Mesenchymal stem cell (in vitro differentiated cells and primary cell): ENCODE data around the gene RBBP6.

Experiments
- DNase-seq: peaks from one replicate; pipeline ENCODE4 v3.0.0-alpha.2; 2013
- H2AFZ ChIP-seq: one replicate; pipeline ENCODE4 v1.6.1; 2013; ENCODE audit warnings: low read depth, mild to moderate bottlenecking, control low read depth, inconsistent platforms, low read length, moderate library complexity
- H2AK5ac ChIP-seq: 2 replicates; pipeline ENCODE4 v1.6.1; 2013; ENCODE audit warnings: low read length, moderate library complexity, mild to moderate bottlenecking, inconsistent platforms; ENCODE audit not compliant: severe bottlenecking
- H2BK120ac ChIP-seq: one replicate; pipeline ENCODE4 v1.6.1; 2013; ENCODE audit warnings: low read depth, mild to moderate bottlenecking, inconsistent platforms, low read length, moderate library complexity
- H2BK12ac ChIP-seq, 2 experiments: one replicate each; pipeline ENCODE4 v1.6.1; 2013; ENCODE audit warnings: inconsistent platforms in 2 of 2, low read length in 2 of 2, mild to moderate bottlenecking in 2 of 2, moderate library complexity in 2 of 2, control low read depth in 1 of 2
- H2BK15ac ChIP-seq: one replicate; pipeline ENCODE4 v1.6.1; 2013; ENCODE audit warnings: mild to moderate bottlenecking, low read depth, inconsistent platforms; ENCODE audit not compliant: poor library complexity, severe bottlenecking
- H2BK5ac ChIP-seq: 2 replicates; pipeline ENCODE4 v1.6.1; 2013; ENCODE audit warnings: low read depth, mild to moderate bottlenecking, low read length, control low read depth, inconsistent platforms; ENCODE audit not compliant: poor library complexity, severe bottlenecking
- H3K14ac ChIP-seq, 2 experiments: one replicate each; pipeline ENCODE4 v1.6.1; 2013; ENCODE audit warnings: inconsistent platforms in 2 of 2, low read length in 2 of 2, control low read depth in 1 of 2, mild to moderate bottlenecking in 1 of 2, moderate library complexity in 1 of 2
- H3K18ac ChIP-seq, 2 experiments: one replicate each; pipeline ENCODE4 v1.6.1; 2013; ENCODE audit warnings: inconsistent platforms in 2 of 2, low read length in 2 of 2, control low read depth in 1 of 2, low read depth in 1 of 2, mild to moderate bottlenecking in 1 of 2
- H3K23ac ChIP-seq, 2 experiments: one replicate each; pipeline ENCODE4 v1.6.1; 2013; ENCODE audit warnings: inconsistent platforms in 2 of 2, low read length in 2 of 2, mild to moderate bottlenecking in 2 of 2, moderate library complexity in 2 of 2, control low read depth in 1 of 2
- H3K27ac ChIP-seq: 2 replicates; pipeline ENCODE4 v1.5.1; 2013; ENCODE audit warnings: mild to moderate bottlenecking, moderate library complexity, low read length, control low read depth, inconsistent platforms; ENCODE audit not compliant: poor library complexity, severe bottlenecking
- H3K27me3 ChIP-seq, 2 experiments: 2 replicates each; pipeline versions ENCODE4 v1.6.1 to v1.7.0; 2013; ENCODE audit warnings: low read length in 2 of 2, mild to moderate bottlenecking in 2 of 2, moderate library complexity in 2 of 2, control low read depth in 1 of 2, inconsistent platforms in 1 of 2; ENCODE audit not compliant: control insufficient read depth in 1 of 2, insufficient read depth in 1 of 2
- H3K36me3 ChIP-seq, 2 experiments: 2 replicates each; pipeline versions ENCODE4 v1.6.1 to v1.7.0; 2013; ENCODE audit warnings: low read length in 2 of 2, control low read depth in 1 of 2, inconsistent platforms in 1 of 2, low read depth in 1 of 2, mild to moderate bottlenecking in 1 of 2; ENCODE audit not compliant: insufficient read depth in 2 of 2, control insufficient read depth in 1 of 2
- H3K4ac ChIP-seq, 2 experiments: one replicate each; pipeline ENCODE4 v1.6.1; 2013; ENCODE audit warnings: inconsistent platforms in 2 of 2, low read length in 2 of 2, mild to moderate bottlenecking in 2 of 2, moderate library complexity in 2 of 2, control low read depth in 1 of 2, low read depth in 1 of 2
- H3K4me1 ChIP-seq: 2 replicates; pipeline ENCODE4 v1.6.1; 2013; ENCODE audit warnings: low read depth, low read length, control low read depth; ENCODE audit not compliant: control insufficient read depth, insufficient read depth
- H3K4me2 ChIP-seq: 2 replicates; pipeline ENCODE4 v1.6.1; 2013; ENCODE audit warnings: low read length, mild to moderate bottlenecking, inconsistent platforms; ENCODE audit not compliant: poor library complexity, severe bottlenecking
- H3K4me3 ChIP-seq, 2 experiments: 2 replicates each; pipeline versions ENCODE4 v1.5.1 to v1.7.0; 2013; ENCODE audit warnings: low read length in 2 of 2, mild to moderate bottlenecking in 2 of 2, control low read depth in 1 of 2, low read depth in 1 of 2; ENCODE audit not compliant: insufficient read depth in 1 of 2
- H3K79me1 ChIP-seq: replicated peaks from 2 replicates; pipeline ENCODE4 v1.6.1; 2013; ENCODE audit warnings: mild to moderate bottlenecking, control low read depth, low read length, inconsistent platforms; ENCODE audit not compliant: poor library complexity, severe bottlenecking
- H3K9ac ChIP-seq: 2 replicates; pipeline ENCODE4 v1.7.0; 2013; ENCODE audit warnings: mild to moderate bottlenecking, low read length, moderate library complexity
- H3K9me3 ChIP-seq: 2 replicates; pipeline ENCODE4 v1.7.0; 2013; ENCODE audit warnings: mild to moderate bottlenecking, low read length; ENCODE audit not compliant: control insufficient read depth
- H4K8ac ChIP-seq: one replicate; pipeline ENCODE4 v1.6.1; 2013; ENCODE audit warnings: inconsistent platforms, mild to moderate bottlenecking, low read length, moderate library complexity
- H4K91ac ChIP-seq: one replicate; pipeline ENCODE4 v1.6.1; 2013; ENCODE audit warnings: mild to moderate bottlenecking, low read length, inconsistent platforms
- WGBS: methylation state at CpG from one replicate; pipeline ENCODE4 v1.1.7; 2013; ENCODE audit warnings: mixed read lengths; 5-methylcytosine and 5-hydroxymethylcytosine counted together

Gene RBBP6

DNA sequence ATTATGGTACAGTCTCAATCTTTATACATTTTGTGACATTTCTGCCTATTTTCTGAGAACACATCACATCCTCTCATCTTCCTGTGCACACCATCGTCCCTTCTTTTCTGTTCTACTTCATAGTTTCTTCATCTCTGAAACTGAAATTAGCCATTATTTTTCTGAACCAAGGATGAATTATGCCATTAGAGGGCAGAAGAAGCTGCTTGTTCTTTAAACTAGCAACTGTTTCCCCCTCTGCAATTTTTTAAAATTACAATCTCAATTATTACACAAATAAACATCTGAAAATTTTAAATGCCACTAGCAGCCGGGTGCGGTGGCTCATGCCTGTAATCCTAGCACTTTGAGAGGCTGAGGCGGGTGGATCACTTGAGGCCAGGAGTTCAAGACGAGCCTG lies 41.3 kb downstream of the RBBP6 start:
- Histone ChIP-seq H3K27me3 (no peaks in the 10 kb centered on the region), H3K9ac (peak overlapping the region; percentile 53), H3K27ac (no peak overlapping the region), H3K4me3 (no peak overlapping the region), H4K8ac (no peak overlapping the region), H4K91ac (no peak overlapping the region), H3K14ac (no peak overlapping the region), H3K9me3 (no peaks in the 10 kb centered on the region), H3K36me3 (no peaks in the 10 kb centered on the region), H3K79me1 (no peaks in the 10 kb centered on the region), H2BK5ac (no peak overlapping the region), H2BK12ac (no peak overlapping the region), H3K4ac (no peak overlapping the region), H2AFZ (no peak overlapping the region), H3K4me1 (no peaks in the 10 kb centered on the region), H2BK120ac (no peak overlapping the region), H2AK5ac (no peak overlapping the region), H3K4me2 (no peak overlapping the region), H3K23ac (no peak overlapping the region), H3K18ac (no peak overlapping the region), H2BK15ac (no peak overlapping the region)
- WGBS = 69% methylated on average over 3 of the region's 5 CpGs
- peak; percentile 51 for DNase-seq

DNA sequence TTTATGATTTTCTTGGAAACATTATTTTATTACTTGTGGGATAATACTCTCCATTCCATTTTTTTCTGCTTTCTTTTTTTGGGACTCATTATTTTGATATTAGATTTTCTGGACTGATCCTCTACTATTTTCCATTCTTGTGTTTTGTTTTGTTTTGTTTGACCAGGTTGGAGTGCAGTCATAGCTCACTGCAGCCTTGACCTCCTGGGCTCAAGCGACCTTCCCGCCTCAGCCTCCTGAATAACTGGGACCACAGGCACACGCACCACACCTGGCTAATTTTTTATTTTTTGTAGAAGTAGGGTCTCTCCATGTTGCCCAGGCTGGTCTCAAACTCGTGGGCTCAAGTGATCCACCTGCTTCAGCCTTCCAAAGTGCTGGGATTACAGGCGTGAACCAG lies 44.1 kb downstream of the RBBP6 start:
- no peak overlapping the region for H3K14ac ChIP-seq
- H3K4me2 ChIP-seq = no peak overlapping the region
- no peak overlapping the region for H2BK120ac ChIP-seq
- WGBS = 88% methylated on average over 5 of the region's 5 CpGs
- H3K9ac ChIP-seq = no peak overlapping the region
- no peak overlapping the region for H2BK15ac ChIP-seq
- no peak overlapping the region for H3K23ac ChIP-seq
- no peaks in the 10 kb centered on the region for H3K79me1 ChIP-seq
- no peak overlapping the region for H2BK12ac ChIP-seq
- no peak overlapping the region for H4K91ac ChIP-seq
- H3K18ac ChIP-seq = no peak overlapping the region
- H3K4me3 ChIP-seq = no peak overlapping the region
- no peaks in the 10 kb centered on the region for H3K27me3 ChIP-seq
- H3K4me1 ChIP-seq = no peaks in the 10 kb centered on the region
- no peak overlapping the region for H2AK5ac ChIP-seq
- H4K8ac ChIP-seq = no peak overlapping the region
- H2AFZ ChIP-seq = no peak overlapping the region
- no peak overlapping the region for H3K4ac ChIP-seq
- no peak overlapping the region for H3K27ac ChIP-seq
- no peak overlapping the region for H2BK5ac ChIP-seq
- H3K36me3 ChIP-seq = no peaks in the 10 kb centered on the region
- H3K9me3 ChIP-seq = no peaks in the 10 kb centered on the region
- DNase-seq = no peak

GRCh38 chr16:24589997-24590396 lies 50.6 kb downstream of the RBBP6 start:
- no peaks in the 10 kb centered on the region for H3K36me3 ChIP-seq
- no peak for DNase-seq
- H4K91ac ChIP-seq = no peak overlapping the region
- H2AFZ ChIP-seq = no peak overlapping the region
- no peak overlapping the region for H3K27ac ChIP-seq
- no peak overlapping the region for H2BK120ac ChIP-seq
- no peak overlapping the region for H2BK12ac ChIP-seq
- H2AK5ac ChIP-seq = no peak overlapping the region
- H3K27me3 ChIP-seq = no peaks in the 10 kb centered on the region
- no peak overlapping the region for H3K4me2 ChIP-seq
- no peak overlapping the region for H3K23ac ChIP-seq
- H2BK15ac ChIP-seq = no peak overlapping the region
- no peak overlapping the region for H3K14ac ChIP-seq
- H3K79me1 ChIP-seq = no peaks in the 10 kb centered on the region
- no peak overlapping the region for H3K4me3 ChIP-seq
- no peak overlapping the region for H4K8ac ChIP-seq
- H3K4me1 ChIP-seq = no peaks in the 10 kb centered on the region
- H2BK5ac ChIP-seq = no peak overlapping the region
- no CpG with 5 or more reads among the region's 1 CpG for WGBS
- no peak overlapping the region for H3K4ac ChIP-seq
- H3K9me3 ChIP-seq = no peaks in the 10 kb centered on the region
- no peak overlapping the region for H3K9ac ChIP-seq
- H3K18ac ChIP-seq = no peak overlapping the region

DNA sequence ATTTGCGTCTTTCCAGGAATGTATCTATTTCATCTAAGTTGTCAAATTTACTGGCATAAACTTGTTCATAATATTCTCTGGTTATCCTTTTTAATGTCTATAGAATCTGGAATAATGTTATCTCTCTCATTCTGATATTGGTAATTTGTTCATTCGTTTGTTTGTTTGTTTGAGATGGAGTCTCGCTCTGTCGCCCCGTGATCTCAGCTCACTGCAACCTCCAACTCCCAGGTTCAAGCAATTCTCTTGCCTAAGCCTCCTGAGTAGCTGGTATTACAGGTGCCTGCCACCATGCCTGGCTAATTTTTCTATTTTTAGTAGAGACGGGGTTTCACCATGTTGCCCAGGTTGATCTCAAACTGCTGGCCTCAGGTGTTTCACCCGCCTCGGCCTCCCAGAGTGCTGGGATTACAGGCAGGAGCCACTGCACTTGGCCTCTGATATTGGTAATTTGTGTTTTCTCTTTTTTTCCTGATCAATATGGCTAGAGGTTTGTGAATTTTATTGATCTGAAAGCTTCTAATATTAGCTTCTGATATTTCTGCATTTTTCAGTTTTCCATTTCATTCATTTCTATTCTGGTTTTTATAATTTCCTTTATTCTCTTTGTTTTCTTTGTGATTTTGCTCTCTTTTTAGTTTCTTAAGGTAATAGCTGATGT lies 59.5 kb downstream of the RBBP6 start:
- no peaks in the 10 kb centered on the region for H3K4me1 ChIP-seq
- 95% methylated on average over 7 of the region's 8 CpGs for WGBS
- DNase-seq = no peak
- H3K4me3 ChIP-seq = no peak overlapping the region
- no peak overlapping the region for H3K9ac ChIP-seq
- H2BK120ac ChIP-seq = no peak overlapping the region
- H4K91ac ChIP-seq = no peak overlapping the region
- no peak overlapping the region for H2AFZ ChIP-seq
- H3K4me2 ChIP-seq = no peak overlapping the region
- no peak overlapping the region for H2BK12ac ChIP-seq
- no peaks in the 10 kb centered on the region for H3K36me3 ChIP-seq
- no peak overlapping the region for H3K4ac ChIP-seq
- no peak overlapping the region for H2BK5ac ChIP-seq
- no peak overlapping the region for H2BK15ac ChIP-seq
- no peak overlapping the region for H3K18ac ChIP-seq
- no peaks in the 10 kb centered on the region for H3K79me1 ChIP-seq
- H2AK5ac ChIP-seq = no peak overlapping the region
- H4K8ac ChIP-seq = no peak overlapping the region
- H3K23ac ChIP-seq = no peak overlapping the region
- H3K27ac ChIP-seq = no peak overlapping the region
- H3K14ac ChIP-seq = no peak overlapping the region
- no peaks in the 10 kb centered on the region for H3K27me3 ChIP-seq
- H3K9me3 ChIP-seq = peaks cover under 1% of the 10 kb centered on the region
